ENCODE results near the gene MYO1D.

Gene MYO1D

DNA sequence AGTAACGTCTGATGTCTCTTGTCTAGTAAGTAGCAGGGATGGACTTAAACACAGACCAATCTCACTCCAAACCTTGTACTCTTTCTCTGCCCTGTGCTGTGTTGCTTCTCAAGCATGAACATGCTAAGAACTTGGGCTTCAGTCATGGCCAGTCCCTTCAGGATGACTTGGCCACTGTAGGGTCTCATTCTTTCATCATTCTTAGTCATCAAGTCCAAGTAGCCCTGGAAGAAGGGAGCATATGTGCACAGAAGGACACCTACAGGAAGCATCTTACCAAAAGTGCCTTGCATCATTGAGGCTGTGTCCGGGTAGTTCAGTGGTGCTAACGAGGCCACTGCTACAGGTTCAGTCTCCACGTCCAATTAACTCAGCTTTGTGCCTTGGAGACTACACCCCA is 309.4 kb downstream of the MYO1D start:
- ChIA-PET POLR2A (no interaction called here), CTCF (interaction anchor here (0.7 kb wide), 1 partner anchor 10 kb away, joined by 7 read pairs; no protein-coding TSS in a partner anchor)
- no peak for TF ChIP-seq SP1 (IDR thresholded peaks at IDR 0.05)
- TF ChIP-seq, protein P1, sequence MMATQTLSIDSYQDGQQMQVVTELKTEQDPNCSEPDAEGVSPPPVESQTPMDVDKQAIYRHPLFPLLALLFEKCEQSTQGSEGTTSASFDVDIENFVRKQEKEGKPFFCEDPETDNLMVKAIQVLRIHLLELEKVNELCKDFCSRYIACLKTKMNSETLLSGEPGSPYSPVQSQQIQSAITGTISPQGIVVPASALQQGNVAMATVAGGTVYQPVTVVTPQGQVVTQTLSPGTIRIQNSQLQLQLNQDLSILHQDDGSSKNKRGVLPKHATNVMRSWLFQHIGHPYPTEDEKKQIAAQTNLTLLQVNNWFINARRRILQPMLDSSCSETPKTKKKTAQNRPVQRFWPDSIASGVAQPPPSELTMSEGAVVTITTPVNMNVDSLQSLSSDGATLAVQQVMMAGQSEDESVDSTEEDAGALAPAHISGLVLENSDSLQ (IDR thresholded peaks at IDR 0.05) = no peak
- no peak for TF ChIP-seq FOXM1 (IDR thresholded peaks at IDR 0.05; ENCODE audit: borderline replicate concordance)
- TF ChIP-seq SUZ12 (IDR thresholded peaks at IDR 0.05) = no peak
- TF ChIP-seq L3MBTL2 (conservative IDR thresholded peaks at IDR 0.05) = no peak
- TF ChIP-seq NFRKB (IDR thresholded peaks at IDR 0.05) = no peak
- no peak for TF ChIP-seq FOXA1 (IDR thresholded peaks at IDR 0.05)
- no peak for TF ChIP-seq ZNF384 (IDR thresholded peaks at IDR 0.05)
- no peak for TF ChIP-seq HDGF (IDR thresholded peaks at IDR 0.05; ENCODE audit: borderline replicate concordance)
- TF ChIP-seq FOXK2 (IDR thresholded peaks at IDR 0.05) = no peak
- TF ChIP-seq TARDBP (IDR thresholded peaks at IDR 0.05) = no peak
- TF ChIP-seq ARNT (IDR thresholded peaks at IDR 0.05) = no peak
- TF ChIP-seq BHLHE40 (IDR thresholded peaks at IDR 0.05; ENCODE audit: borderline replicate concordance) = no peak
- no peak for TF ChIP-seq ELF4 (IDR thresholded peaks at IDR 0.05)
- TF ChIP-seq CTBP1 (IDR thresholded peaks at IDR 0.05; ENCODE audit: borderline replicate concordance) = no peak
- TF ChIP-seq LEF1 (IDR thresholded peaks at IDR 0.05; ENCODE audit: borderline replicate concordance) = no peak
- no peak for DNase-seq (ENCODE audit: extremely low spot score)

DNA sequence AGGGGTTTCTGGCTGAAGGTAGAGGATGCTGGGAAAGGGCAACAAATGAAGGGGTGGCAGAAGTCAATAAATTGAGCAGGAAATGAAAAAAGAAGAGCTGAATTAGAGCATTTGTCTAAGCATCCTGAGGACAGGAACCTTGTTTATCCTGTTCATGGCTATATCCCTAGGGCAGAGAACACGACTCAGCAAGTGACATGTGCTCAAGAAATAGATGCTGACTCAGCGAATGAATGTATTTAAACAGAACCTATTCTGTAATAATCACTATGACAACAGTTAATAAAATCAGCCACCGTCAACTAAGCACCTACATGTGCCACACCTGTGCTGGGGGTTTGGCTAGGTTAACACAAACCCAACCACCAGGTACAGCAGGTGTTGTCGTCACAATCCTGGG is 309.8 kb downstream of the MYO1D start:
- ChIA-PET POLR2A (no interaction called here), CTCF (interaction anchor here (0.7 kb wide), 1 partner anchor 10 kb away, joined by 7 read pairs; no protein-coding TSS in a partner anchor)
- TF ChIP-seq BHLHE40 (IDR thresholded peaks at IDR 0.05; ENCODE audit: borderline replicate concordance) = no peak
- TF ChIP-seq TARDBP (IDR thresholded peaks at IDR 0.05) = no peak
- TF ChIP-seq, protein P1 (IDR thresholded peaks at IDR 0.05) = no peak
- TF ChIP-seq ARNT (IDR thresholded peaks at IDR 0.05) = no peak
- no peak for TF ChIP-seq FOXM1 (IDR thresholded peaks at IDR 0.05; ENCODE audit: borderline replicate concordance)
- no peak for TF ChIP-seq SP1 (IDR thresholded peaks at IDR 0.05)
- DNase-seq (ENCODE audit: extremely low spot score) = no peak

DNA sequence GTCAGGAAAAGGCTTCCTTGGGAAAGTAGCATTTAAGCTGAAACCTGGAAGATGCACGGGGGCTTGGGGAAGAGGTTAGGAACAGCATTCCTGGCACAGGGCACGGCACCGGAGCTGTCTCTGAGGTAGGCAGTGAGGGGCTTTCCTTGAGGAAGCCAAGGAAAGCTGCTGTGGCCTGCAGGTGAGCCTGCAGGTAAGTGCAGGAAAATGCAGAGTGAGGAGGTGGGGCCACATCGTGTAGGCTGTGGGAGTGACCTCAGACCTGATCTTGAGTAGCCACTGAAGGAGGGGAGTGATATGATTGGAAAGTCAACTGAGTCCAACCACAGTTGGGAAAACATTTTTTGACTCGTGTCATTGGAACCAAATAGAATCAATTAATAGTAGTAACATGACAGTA is 310.6 kb downstream of the MYO1D start:
- no peak for DNase-seq (ENCODE audit: extremely low spot score)
- CTCF ChIA-PET = no interaction called here
- POLR2A ChIA-PET = no interaction called here
- no peak for TF ChIP-seq HDGF (IDR thresholded peaks at IDR 0.05; ENCODE audit: borderline replicate concordance)

DNA sequence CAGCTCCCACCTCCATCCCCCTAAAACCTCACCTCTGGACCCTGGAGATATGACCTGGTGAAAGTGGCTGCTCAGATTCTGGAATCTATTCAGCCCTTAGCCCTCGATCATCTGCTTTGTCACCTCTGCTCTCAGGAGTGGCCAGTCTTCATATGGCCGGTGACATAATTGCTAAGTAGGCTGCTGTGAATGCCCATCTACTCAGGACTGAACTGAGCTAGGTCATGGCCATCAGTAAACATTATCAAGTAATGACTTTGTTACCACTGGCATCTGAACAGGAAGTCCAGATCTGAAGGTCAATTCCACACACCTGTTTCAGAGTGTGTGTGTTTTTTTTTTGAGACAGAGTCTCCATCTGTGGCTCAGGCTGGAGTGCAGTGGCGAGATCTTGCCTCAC is 311.5 kb downstream of the MYO1D start:
- ChIA-PET POLR2A (no interaction called here), CTCF (no interaction called here)
- TF ChIP-seq FOXK2 (IDR thresholded peaks at IDR 0.05) = no peak
- TF ChIP-seq, protein P1 (IDR thresholded peaks at IDR 0.05) = no peak
- TF ChIP-seq CTBP1 (IDR thresholded peaks at IDR 0.05; ENCODE audit: borderline replicate concordance) = no peak
- no peak for TF ChIP-seq ZNF384 (IDR thresholded peaks at IDR 0.05)
- TF ChIP-seq BHLHE40 (IDR thresholded peaks at IDR 0.05; ENCODE audit: borderline replicate concordance) = no peak
- no peak for TF ChIP-seq HDGF (IDR thresholded peaks at IDR 0.05; ENCODE audit: borderline replicate concordance)
- TF ChIP-seq LEF1 (IDR thresholded peaks at IDR 0.05; ENCODE audit: borderline replicate concordance) = no peak
- no peak for TF ChIP-seq SP1 (IDR thresholded peaks at IDR 0.05)
- no peak for TF ChIP-seq FOXA1 (IDR thresholded peaks at IDR 0.05)
- no peak for TF ChIP-seq TARDBP (IDR thresholded peaks at IDR 0.05)
- TF ChIP-seq L3MBTL2 (conservative IDR thresholded peaks at IDR 0.05) = no peak
- TF ChIP-seq SUZ12 (IDR thresholded peaks at IDR 0.05) = no peak
- no peak for TF ChIP-seq ELF4 (IDR thresholded peaks at IDR 0.05)

DNA sequence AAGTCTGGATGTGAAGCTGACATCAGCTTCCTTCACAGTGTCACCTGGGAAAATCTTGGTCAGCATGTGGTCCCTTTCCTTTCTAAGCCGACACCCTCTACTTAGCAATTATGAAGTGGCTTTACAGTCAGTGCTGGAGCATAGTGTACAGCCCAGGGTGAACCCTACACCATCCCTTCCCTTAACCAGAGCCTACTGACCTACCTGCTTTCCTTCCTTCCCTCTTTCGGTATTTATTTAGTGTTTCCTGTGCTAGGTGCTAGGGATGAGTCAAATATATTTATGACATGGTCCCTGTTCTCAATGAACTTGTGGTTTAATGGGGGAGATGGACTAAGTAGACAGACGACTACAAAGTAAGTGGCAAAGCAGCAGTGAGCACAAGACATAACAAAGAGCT is 312.6 kb downstream of the MYO1D start:
- DNase-seq (ENCODE audit: extremely low spot score) = no peak
- POLR2A ChIA-PET = no interaction called here
- CTCF ChIA-PET = no interaction called here
- TF ChIP-seq NFRKB (IDR thresholded peaks at IDR 0.05) = no peak
- TF ChIP-seq BHLHE40 (IDR thresholded peaks at IDR 0.05; ENCODE audit: borderline replicate concordance) = no peak
- TF ChIP-seq FOXA1 (IDR thresholded peaks at IDR 0.05) = no peak
- TF ChIP-seq L3MBTL2 (conservative IDR thresholded peaks at IDR 0.05) = no peak
- TF ChIP-seq LEF1 (IDR thresholded peaks at IDR 0.05; ENCODE audit: borderline replicate concordance) = no peak
- no peak for TF ChIP-seq SUZ12 (IDR thresholded peaks at IDR 0.05)
- no peak for TF ChIP-seq ELF4 (IDR thresholded peaks at IDR 0.05)
- TF ChIP-seq, protein P1 (IDR thresholded peaks at IDR 0.05) = no peak
- TF ChIP-seq SP1 (IDR thresholded peaks at IDR 0.05) = no peak
- TF ChIP-seq TARDBP (IDR thresholded peaks at IDR 0.05) = no peak

More for the DNA sequence above, 311.5 kb downstream of the MYO1D start:
- DNase-seq (ENCODE audit: extremely low spot score) = no peak

DNA sequence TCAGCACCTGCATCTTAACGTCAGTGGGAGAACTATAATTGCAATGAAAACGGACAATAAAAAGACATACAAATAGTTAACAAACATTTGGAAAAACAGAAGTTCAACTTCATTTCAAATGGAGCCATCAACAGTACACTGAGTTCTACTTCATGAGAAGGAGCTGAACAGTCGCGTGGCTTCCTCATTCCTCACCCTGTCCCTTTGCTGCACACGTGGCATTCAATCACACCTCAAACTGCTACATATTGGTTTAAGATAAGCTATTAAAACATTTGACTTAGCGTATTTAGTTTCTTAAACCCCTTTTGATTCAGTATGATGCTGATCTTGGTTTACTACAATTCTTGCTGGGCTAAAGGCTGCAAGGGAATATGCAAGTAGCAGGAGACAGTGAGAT is 313.3 kb downstream of the MYO1D start:
- ChIA-PET CTCF (no interaction called here), POLR2A (no interaction called here)
- no peak for DNase-seq (ENCODE audit: extremely low spot score)
- TF ChIP-seq NFRKB (IDR thresholded peaks at IDR 0.05) (no peak), FOXA1 (IDR thresholded peaks at IDR 0.05) (no peak), TARDBP (IDR thresholded peaks at IDR 0.05) (no peak), ELF4 (IDR thresholded peaks at IDR 0.05) (no peak), ARNT (IDR thresholded peaks at IDR 0.05) (no peak), CTBP1 (IDR thresholded peaks at IDR 0.05; ENCODE audit: borderline replicate concordance) (no peak), FOXM1 (IDR thresholded peaks at IDR 0.05; ENCODE audit: borderline replicate concordance) (no peak), SP1 (IDR thresholded peaks at IDR 0.05) (no peak), SUZ12 (IDR thresholded peaks at IDR 0.05) (no peak), LEF1 (IDR thresholded peaks at IDR 0.05; ENCODE audit: borderline replicate concordance) (no peak), L3MBTL2 (conservative IDR thresholded peaks at IDR 0.05) (no peak), HDGF (IDR thresholded peaks at IDR 0.05; ENCODE audit: borderline replicate concordance) (no peak), BHLHE40 (IDR thresholded peaks at IDR 0.05; ENCODE audit: borderline replicate concordance) (no peak), ZNF384 (IDR thresholded peaks at IDR 0.05) (no peak)
- TF ChIP-seq, protein P1 (IDR thresholded peaks at IDR 0.05) = no peak
